ENCODE results near the gene TMEM31.
A peak's percentile ranks its signal among the peaks of the same experiment; 100 is the strongest.

Gene TMEM31

DNA sequence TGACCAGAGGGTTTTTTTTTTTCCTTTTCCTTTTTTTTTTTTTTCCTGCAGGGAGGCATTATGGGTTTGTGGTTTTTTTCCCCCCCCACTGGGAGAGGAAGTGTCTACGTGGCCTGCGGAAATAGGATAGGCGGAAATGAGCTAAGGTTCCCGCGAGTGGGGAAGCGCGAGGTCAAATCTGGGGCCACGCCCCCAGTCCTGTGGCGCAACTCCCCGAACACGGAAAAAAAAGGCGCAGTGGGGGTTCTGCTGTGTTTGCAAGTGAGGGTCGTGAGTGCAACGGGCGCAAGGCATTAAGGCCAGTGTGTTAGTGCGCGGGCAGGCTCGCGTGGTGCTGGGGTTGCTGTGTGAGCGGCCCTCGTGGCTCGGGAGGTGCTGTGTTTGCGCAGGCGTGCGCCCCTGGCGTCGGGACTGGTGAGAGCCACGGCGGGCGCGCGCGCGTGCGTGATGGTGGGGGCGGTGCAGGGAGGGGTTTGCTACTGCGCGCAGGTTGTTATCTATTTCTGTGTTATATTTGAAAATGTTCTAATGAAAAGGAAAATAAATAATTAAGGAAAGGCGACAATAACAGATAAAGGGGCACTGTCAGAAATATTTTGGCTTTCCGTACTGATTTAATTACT lies 23.5 kb upstream of the TMEM31 start (continued):
- TF ChIP-seq EGR2 (tag by site-specific recombination; IDR thresholded peaks at IDR 0.05; ENCODE audit: low read depth), result peak; percentile 68
- TF ChIP-seq ZNF16 (tag by site-specific recombination; IDR thresholded peaks at IDR 0.05; ENCODE audit: low read depth), result no peak
- TF ChIP-seq ZNF585B (tag by site-specific recombination; IDR thresholded peaks at IDR 0.05), result no peak
- no peak for TF ChIP-seq ZNF223 (tag by site-specific recombination; IDR thresholded peaks at IDR 0.05)
- TF ChIP-seq ZNF776 (tag by site-specific recombination; IDR thresholded peaks at IDR 0.05; ENCODE audit: borderline replicate concordance), result no peak
- TF ChIP-seq RBAK (tag by site-specific recombination; IDR thresholded peaks at IDR 0.05), result no peak
- TF ChIP-seq ZNF830 (tag by site-specific recombination; IDR thresholded peaks at IDR 0.05; ENCODE audit: low read depth), result no peak
- no peak for TF ChIP-seq GLI2 (tag by site-specific recombination; IDR thresholded peaks at IDR 0.05; ENCODE audit: borderline replicate concordance, low read depth)
- TF ChIP-seq CTCF (tag by site-specific recombination; IDR thresholded peaks at IDR 0.05), result peak; percentile 95
- no peak for TF ChIP-seq ZNF623 (tag by site-specific recombination; IDR thresholded peaks at IDR 0.05)
- TF ChIP-seq ZNF157 (tag by site-specific recombination; IDR thresholded peaks at IDR 0.05), result no peak
- TF ChIP-seq, protein P1, sequence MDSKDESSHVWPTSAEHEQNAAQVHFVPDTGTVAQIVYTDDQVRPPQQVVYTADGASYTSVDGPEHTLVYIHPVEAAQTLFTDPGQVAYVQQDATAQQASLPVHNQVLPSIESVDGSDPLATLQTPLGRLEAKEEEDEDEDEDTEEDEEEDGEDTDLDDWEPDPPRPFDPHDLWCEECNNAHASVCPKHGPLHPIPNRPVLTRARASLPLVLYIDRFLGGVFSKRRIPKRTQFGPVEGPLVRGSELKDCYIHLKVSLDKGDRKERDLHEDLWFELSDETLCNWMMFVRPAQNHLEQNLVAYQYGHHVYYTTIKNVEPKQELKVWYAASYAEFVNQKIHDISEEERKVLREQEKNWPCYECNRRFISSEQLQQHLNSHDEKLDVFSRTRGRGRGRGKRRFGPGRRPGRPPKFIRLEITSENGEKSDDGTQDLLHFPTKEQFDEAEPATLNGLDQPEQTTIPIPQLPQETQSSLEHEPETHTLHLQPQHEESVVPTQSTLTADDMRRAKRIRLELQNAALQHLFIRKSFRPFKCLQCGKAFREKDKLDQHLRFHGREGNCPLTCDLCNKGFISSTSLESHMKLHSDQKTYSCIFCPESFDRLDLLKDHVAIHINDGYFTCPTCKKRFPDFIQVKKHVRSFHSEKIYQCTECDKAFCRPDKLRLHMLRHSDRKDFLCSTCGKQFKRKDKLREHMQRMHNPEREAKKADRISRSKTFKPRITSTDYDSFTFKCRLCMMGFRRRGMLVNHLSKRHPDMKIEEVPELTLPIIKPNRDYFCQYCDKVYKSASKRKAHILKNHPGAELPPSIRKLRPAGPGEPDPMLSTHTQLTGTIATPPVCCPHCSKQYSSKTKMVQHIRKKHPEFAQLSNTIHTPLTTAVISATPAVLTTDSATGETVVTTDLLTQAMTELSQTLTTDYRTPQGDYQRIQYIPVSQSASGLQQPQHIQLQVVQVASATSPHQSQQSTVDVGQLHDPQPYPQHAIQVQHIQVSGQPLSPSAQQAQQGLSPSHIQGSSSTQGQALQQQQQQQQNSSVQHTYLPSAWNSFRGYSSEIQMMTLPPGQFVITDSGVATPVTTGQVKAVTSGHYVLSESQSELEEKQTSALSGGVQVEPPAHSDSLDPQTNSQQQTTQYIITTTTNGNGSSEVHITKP (tag by site-specific recombination; IDR thresholded peaks at IDR 0.05), result peak; percentile 78
- no peak for TF ChIP-seq ZNF140 (tag by site-specific recombination; IDR thresholded peaks at IDR 0.05)
- TF ChIP-seq ZNF184 (tag by site-specific recombination; IDR thresholded peaks at IDR 0.05), result no peak
- TF ChIP-seq KLF1 (tag by site-specific recombination; IDR thresholded peaks at IDR 0.05), result 0 out of 2 replicates have a peak, but pooled peaks have one; percentile 41
- TF ChIP-seq, protein P2, sequence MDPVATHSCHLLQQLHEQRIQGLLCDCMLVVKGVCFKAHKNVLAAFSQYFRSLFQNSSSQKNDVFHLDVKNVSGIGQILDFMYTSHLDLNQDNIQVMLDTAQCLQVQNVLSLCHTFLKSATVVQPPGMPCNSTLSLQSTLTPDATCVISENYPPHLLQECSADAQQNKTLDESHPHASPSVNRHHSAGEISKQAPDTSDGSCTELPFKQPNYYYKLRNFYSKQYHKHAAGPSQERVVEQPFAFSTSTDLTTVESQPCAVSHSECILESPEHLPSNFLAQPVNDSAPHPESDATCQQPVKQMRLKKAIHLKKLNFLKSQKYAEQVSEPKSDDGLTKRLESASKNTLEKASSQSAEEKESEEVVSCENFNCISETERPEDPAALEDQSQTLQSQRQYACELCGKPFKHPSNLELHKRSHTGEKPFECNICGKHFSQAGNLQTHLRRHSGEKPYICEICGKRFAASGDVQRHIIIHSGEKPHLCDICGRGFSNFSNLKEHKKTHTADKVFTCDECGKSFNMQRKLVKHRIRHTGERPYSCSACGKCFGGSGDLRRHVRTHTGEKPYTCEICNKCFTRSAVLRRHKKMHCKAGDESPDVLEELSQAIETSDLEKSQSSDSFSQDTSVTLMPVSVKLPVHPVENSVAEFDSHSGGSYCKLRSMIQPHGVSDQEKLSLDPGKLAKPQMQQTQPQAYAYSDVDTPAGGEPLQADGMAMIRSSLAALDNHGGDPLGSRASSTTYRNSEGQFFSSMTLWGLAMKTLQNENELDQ (tag by site-specific recombination; IDR thresholded peaks at IDR 0.05; ENCODE audit: low read depth), result no peak
- no peak for TF ChIP-seq ZNF560 (tag by site-specific recombination; IDR thresholded peaks at IDR 0.05; ENCODE audit: borderline replicate concordance)
- TF ChIP-seq ZNF513 (tag by site-specific recombination; IDR thresholded peaks at IDR 0.05), result no peak
- no peak for TF ChIP-seq ZNF473 (tag by site-specific recombination; IDR thresholded peaks at IDR 0.05)
- TF ChIP-seq YY2 (tag by site-specific recombination; IDR thresholded peaks at IDR 0.05), result no peak
- peak; percentile 38; the same call in 1 of the 2 replicates for TF ChIP-seq OVOL3 (tag by site-specific recombination; IDR thresholded peaks at IDR 0.05)
- no peak for TF ChIP-seq ZNF211 (tag by site-specific recombination; IDR thresholded peaks at IDR 0.05; ENCODE audit: low read depth)
- no peak for TF ChIP-seq ZNF121 (tag by site-specific recombination; IDR thresholded peaks at IDR 0.05)
- TF ChIP-seq OSR2 (tag by site-specific recombination; IDR thresholded peaks at IDR 0.05), result no peak
- no peak for TF ChIP-seq ZNF341 (tag by site-specific recombination; IDR thresholded peaks at IDR 0.05; ENCODE audit: low read depth)
- no peak for TF ChIP-seq ZNF133 (tag by site-specific recombination; IDR thresholded peaks at IDR 0.05)
- no peak for TF ChIP-seq ZNF449 (tag by site-specific recombination; IDR thresholded peaks at IDR 0.05)
- TF ChIP-seq ZNF292 (tag by site-specific recombination; IDR thresholded peaks at IDR 0.05; ENCODE audit: borderline replicate concordance, low read depth), result no peak
- TF ChIP-seq ZNF138 (tag by site-specific recombination; IDR thresholded peaks at IDR 0.05; ENCODE audit: borderline replicate concordance), result no peak
- TF ChIP-seq HOXC10 (CRISPR knock-in tag; IDR thresholded peaks at IDR 0.05), result no peak
- TF ChIP-seq ZFP41 (tag by site-specific recombination; IDR thresholded peaks at IDR 0.05; ENCODE audit: borderline replicate concordance), result no peak

Data from HEK293 (cell line).